Midbrain (tissue), 1 donor: ENCODE measurements around the gene HIVEP2.

Experiments used
- DNase-seq: peaks from one replicate; lab custom pipeline; 2025; lab: John Stamatoyannopoulos, UW

HIVEP2 gene

GRCh38 chr6:142887517-142887916 lies 57.5 kb downstream of the HIVEP2 start:
- DNase-seq = no peak

DNA sequence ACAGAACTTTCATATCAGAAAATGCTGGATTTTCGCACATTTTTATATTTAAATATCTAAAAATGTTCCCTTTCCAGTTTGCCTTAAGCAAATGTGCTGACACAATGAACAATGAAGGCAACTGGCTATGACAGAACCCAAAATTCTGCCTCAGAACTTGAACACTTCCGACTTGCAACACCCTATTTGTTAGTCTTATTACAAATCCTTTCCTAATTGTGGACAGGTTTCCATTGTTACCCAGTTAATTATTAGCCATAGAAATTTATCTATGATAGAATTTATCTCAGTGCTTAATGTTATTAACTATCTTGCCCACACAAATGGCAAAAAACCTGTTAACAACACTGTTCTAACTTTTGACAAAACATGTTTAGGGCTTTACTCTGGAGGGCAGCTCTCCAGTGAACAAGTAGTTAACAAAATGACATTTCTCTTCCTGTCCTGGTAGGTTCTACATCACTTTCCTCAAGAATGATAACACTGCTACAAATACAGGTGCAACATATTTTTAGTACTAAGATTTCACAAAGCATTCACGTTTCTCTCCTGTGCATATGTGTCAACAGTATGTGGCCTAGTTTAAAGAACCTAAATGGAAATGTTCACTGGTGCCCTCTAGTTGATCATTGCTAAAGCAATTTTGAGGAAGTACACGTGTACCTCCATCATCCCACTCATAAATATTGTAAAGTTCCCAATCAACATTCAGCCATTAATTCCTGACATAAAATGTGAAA lies 58.4 kb downstream of the HIVEP2 start:
- peak; percentile 62 for DNase-seq

DNA sequence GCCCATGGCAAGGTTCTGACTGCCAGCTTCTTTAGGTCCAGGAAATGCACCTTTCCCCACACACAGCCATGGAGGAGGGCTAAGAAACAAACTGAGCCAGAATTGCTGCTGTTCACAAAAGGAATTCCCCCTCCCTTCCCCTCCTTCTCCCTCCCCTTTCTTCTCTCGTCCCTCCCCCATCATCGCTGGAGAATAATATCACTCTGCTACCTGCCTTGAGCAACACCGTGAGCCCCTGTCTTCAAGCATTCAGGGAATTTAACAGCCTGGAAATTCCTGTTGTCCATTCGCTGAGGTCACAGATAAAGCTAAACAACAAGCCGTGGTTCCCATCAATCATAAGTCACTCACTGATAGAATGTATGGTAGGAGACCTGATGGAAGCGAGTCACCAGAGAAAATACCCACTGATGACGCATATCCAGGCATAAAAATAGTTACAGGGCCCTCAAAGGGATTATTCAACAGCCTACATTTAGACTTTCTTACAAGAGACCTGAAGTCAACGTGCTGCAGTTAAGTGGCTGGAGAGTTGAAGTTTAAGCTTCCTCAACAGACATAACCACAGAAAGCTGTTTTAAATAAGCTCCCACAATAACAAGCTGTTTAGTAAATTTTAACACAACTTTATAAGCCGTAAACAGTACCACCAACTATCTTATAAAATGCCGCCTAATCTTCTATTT lies 59.7 kb downstream of the HIVEP2 start:
- DNase-seq = peak; percentile 30

GRCh38 chr6:142884214-142885035 lies 60.6 kb downstream of the HIVEP2 start:
- no peak for DNase-seq

GRCh38 chr6:142883011-142883410 lies 62.0 kb downstream of the HIVEP2 start:
- DNase-seq = no peak

DNA sequence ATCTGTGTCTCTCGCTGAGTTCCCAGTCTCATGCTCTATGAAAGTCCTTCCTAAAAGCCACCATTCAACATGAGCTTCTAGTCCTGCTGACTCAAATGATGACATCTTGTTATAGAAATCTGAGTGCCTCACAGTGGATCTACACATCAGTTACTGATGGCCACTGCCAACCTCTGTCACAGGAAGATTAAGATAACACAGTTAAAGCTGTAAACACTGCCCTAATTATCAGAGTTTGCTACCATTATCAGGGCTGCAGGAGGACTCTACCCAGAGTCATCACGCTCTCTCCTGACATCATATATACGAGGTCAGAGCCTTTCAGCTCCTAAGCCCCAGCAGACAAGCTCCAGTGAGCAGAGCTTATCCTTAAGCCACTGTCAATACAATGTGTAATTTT lies 63.2 kb downstream of the HIVEP2 start:
- no peak for DNase-seq

DNA sequence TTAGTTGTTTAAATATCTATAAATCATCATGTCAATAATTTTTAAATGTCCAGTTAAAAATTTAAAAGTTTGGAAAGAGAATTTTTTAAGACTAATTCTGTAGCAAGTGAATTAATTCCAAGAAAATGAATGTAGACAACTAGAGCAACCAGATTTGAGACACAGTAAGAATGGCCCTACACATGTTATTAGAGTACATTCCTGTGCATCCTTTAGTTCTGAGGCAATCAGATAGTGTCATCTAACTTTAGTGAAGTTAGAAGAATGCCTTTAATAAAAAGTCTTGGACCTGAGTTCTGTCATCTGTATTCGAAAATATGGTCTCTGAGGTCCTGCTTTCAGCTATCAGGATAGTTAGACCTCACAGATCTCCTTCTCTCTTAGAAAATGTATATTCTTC lies 63.7 kb downstream of the HIVEP2 start:
- no peak for DNase-seq

DNA sequence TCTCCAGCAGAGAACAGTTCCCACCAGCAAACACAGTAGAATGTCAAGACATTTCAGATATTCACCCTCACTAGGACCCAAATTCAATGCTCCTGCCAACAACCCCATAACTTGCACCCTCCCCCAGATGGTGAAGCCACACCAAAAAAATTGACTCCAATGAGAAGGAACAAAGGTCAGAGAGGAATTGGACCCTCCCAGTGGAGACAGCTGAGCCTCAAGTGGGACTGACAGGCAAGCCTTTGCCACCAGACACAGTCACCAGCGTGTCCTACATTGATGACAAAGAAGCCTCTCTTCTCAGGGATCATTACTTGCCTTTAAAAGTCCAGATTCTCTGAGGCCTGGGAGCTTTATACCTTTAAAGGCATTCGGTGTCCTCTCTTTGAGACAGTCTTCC lies 64.8 kb downstream of the HIVEP2 start:
- no peak for DNase-seq

GRCh38 chr6:142879527-142879926 lies 65.4 kb downstream of the HIVEP2 start:
- no peak for DNase-seq

DNA sequence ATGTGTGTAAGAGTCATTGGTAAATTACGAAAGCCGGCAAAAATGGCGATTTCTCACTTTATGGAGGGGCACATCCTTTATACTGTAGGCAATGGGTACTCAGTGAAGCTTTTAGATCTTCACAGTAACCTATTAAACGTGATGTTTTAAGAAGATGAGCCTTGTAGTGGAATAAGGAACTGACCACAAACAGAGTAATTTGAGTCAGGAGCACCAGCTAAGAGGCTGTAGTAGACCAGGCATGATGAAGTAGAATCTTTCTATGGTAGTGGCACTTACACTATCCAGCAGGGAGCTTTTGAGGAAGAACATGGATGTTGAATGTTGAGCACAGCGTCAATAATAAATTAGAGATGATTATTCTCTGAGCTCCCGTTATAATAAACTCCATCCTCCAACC lies 65.9 kb downstream of the HIVEP2 start:
- DNase-seq = no peak

DNA sequence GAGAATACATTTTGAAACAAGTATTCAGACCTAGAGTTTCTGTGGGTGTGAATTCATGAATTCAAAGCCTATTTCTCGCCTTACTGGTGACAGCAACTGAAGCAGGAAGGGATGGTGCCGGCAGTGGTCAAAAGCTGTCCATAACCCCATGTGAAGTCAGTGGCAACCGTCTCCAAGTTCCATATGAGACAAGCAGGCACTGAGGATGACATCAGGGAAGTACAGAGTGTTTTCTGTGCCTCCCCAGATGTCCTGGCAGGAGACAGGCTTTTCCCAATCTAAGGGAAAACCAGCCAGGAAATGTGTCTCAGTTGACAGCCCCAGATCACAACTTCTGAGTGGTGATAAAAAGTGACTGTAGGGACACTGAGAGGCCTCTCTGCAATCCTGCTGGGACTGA lies 66.6 kb downstream of the HIVEP2 start:
- peak; percentile 34 for DNase-seq

DNA sequence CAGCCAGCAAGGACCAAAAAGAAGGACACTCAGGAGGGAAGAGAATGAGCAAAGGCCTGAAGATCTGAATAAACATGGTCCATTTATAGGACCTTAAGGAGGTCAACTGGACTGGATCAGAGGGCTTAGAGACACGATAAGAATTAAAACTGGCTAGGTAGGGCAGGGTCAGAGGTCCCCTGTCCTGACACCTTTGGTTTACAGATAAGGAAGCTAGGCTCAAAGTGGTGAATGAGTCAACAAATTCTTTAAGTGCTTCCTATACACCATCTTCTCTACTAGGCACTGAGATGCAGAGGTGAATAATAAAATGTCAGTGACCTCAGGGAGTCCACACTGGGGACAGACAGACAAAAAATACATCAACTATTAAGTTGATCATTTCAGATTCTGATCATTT lies 70.3 kb downstream of the HIVEP2 start:
- no peak for DNase-seq

DNA sequence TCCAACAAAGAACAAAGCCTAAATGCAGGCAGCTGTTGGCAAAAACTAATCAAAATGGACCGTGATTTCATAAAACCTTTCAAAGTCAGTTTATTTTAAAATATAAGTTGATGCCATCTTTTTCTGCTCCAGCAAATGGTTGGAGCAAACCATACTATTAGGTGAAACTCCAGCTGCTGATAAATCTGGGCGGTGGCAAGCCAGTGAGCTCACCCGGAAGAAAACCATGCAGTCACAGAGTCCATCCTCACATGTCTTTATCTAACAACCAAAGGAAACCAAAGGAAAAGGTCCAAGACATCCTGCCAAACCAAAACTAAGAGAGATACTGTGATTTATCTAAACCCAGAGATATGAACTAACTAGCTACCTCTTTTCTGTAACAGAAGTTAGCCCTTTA lies 72.6 kb downstream of the HIVEP2 start:
- DNase-seq = no peak

- DNase-seq = peak; percentile 26
Measured at GRCh38 chr6:142871910-142872331, 73.1 kb downstream of the HIVEP2 start.

GRCh38 chr6:142870787-142871415 lies 74.1 kb downstream of the HIVEP2 start:
- no peak for DNase-seq

DNA sequence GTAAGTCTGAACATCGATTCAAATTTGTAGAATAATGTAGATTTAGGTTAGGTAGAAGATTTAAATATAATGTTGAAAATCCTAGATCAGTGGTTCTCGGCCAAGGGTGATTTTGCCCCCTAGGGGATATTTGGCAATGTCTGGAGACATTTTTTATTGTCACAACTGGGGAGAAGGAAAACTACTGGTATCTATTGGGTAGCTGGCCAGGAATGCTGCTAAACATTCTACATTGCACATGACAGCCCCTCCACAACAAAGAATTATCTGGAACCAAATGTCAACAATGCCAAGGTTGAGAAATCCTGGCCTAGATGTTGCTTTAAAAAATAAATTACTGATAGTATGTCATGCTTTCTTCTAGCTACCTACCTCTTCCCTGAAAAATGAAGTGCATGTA lies 76.1 kb downstream of the HIVEP2 start:
- no peak for DNase-seq

GRCh38 chr6:142867988-142868812 lies 76.8 kb downstream of the HIVEP2 start:
- no peak for DNase-seq

DNA sequence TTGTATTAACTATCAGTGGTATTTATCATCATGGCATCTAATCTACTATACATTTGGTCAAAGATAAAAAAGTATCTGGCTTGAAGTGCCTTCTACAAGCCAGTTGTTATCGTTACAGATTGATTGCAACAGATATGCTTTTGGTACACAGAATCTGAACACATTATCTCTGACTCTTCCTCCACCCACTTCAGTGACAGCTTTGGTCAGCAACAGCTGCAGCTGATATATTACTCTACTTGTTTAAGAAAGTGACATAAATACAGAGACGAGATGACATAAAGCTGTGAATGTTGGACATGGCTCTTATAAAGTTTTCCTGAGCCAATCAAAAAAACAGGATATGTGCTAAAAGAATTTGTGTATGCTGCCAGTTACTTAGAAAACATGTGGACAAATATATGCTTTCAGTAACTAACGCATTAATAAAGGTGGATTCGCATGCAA lies 77.6 kb downstream of the HIVEP2 start:
- DNase-seq = no peak

DNA sequence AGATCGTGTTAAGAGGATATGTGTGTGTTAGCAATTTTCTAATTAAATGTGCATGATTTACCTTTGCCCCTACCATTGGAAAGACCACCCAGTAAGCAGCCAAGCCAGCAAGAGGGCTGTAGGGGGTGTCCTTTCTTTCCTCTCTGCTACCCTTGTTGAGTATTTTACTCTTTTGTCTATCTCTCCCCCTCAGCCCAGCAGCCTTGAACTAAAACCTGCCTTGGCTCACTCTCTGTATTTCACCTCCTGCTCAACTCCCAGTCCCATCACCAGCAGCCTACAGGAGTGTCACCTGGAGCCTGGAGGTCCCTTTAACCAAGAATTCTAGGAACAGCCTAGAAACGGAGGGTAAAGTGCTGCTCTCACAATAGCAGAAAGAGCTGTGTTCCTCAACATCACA lies 81.0 kb downstream of the HIVEP2 start:
- DNase-seq = no peak

DNA sequence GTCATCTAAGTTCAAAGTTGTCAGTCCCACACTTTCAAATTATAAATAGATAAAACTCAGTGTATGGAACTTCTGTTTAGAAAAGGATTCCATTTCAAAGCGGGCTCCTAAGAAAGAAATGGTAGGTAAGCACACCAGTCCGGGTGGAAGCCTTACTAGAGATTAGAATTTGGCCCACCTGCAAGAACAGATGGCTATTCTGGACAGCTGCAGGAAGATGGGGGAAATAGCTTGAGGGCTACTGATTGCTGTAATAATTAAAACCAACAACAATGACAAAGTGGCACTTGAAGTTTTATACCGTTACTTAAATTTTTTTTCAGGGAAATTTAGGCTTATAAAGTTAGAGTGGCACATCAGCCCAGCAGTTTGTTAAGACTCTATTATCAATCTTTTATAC lies 83.3 kb downstream of the HIVEP2 start:
- no peak for DNase-seq

- DNase-seq = no peak
Measured at GRCh38 chr6:142860498-142860897, 84.5 kb downstream of the HIVEP2 start.
